Loucy (cell line): ENCODE data around the gene SMYD1.

Source experiments
- H2AFZ ChIP-seq: fragments of 200-600 bp; sonication (generic); 2 replicates; pipeline ENCODE4 v1.6.0; 2016; ENCODE audit warnings: antibody characterized with exemption, mild to moderate bottlenecking, low read length, moderate library complexity
- H3F3A ChIP-seq: fragments of 200-600 bp; 2 replicates; pipeline ENCODE4 v1.6.0; 2016; ENCODE audit warnings: antibody characterized with exemption, low read depth, mild to moderate bottlenecking
- H3K27me3 ChIP-seq: fragments of 200-600 bp; sonication (generic); 2 replicates; pipeline ENCODE4 v1.6.1; 2014; ENCODE audit warnings: low read length, mild to moderate bottlenecking; ENCODE audit not compliant: insufficient read depth, poor library complexity, severe bottlenecking
- H3K36me3 ChIP-seq: fragments of 200-600 bp; sonication (generic); 2 replicates; pipeline ENCODE4 v1.6.1; 2016; ENCODE audit warnings: low read length; ENCODE audit not compliant: insufficient read depth
- H3K4me1 ChIP-seq: fragments of 200-600 bp; sonication (generic); 2 replicates; pipeline ENCODE4 v1.5.1; 2014; ENCODE audit warnings: low read length, mild to moderate bottlenecking; ENCODE audit not compliant: insufficient read depth, poor library complexity, severe bottlenecking
- H3K4me2 ChIP-seq: fragments of 200-600 bp; sonication (generic); 2 replicates; pipeline ENCODE4 v1.6.0; 2014; ENCODE audit warnings: antibody characterized with exemption, low read length, low read depth, mild to moderate bottlenecking; ENCODE audit not compliant: poor library complexity, severe bottlenecking
- H3K4me3 ChIP-seq: fragments of 200-600 bp; sonication (generic); 2 replicates; pipeline ENCODE4 v1.5.1; 2014; ENCODE audit warnings: low read length, mild to moderate bottlenecking, mixed read lengths; ENCODE audit not compliant: poor library complexity, severe bottlenecking
- H3K79me2 ChIP-seq: fragments of 200-600 bp; sonication (generic); 2 replicates; pipeline ENCODE4 v1.6.1; 2014; ENCODE audit warnings: low read length; ENCODE audit not compliant: insufficient read depth
- H3K9ac ChIP-seq: fragments of 200-600 bp; sonication (generic); 2 replicates; pipeline ENCODE4 v1.6.0; 2014; ENCODE audit warnings: mild to moderate bottlenecking, low read depth, low read length, moderate library complexity; ENCODE audit not compliant: poor library complexity, severe bottlenecking
- H3K9me2 ChIP-seq: fragments of 200-600 bp; sonication (generic); replicated peaks from 2 replicates; pipeline ENCODE4 v1.6.1; 2016; ENCODE audit warnings: low read depth, low read length, mixed read lengths
- H3K9me3 ChIP-seq: fragments of 200-600 bp; sonication (generic); 2 replicates; pipeline ENCODE4 v1.6.1; 2014; ENCODE audit warnings: mild to moderate bottlenecking, antibody characterized with exemption, low read length, low read depth; ENCODE audit not compliant: insufficient read depth
- H4K20me1 ChIP-seq: fragments of 200-600 bp; sonication (generic); 2 replicates; pipeline ENCODE4 v1.6.0; 2014; ENCODE audit warnings: antibody characterized with exemption, low read length, mild to moderate bottlenecking; ENCODE audit not compliant: insufficient read depth, poor library complexity, severe bottlenecking
- CTCF ChIP-seq: fragments of 200-600 bp; sonication (generic); conservative IDR thresholded peaks from 2 replicates; pipeline ENCODE4 v1.5.1; 2014; ENCODE audit warnings: mild to moderate bottlenecking, antibody characterized with exemption, low read length
- EZH2phosphoT487 ChIP-seq: fragments of 200-600 bp; IDR thresholded peaks from 2 replicates; pipeline ENCODE4 v1.6.1; 2018; ENCODE audit warnings: antibody characterized with exemption, mild to moderate bottlenecking, moderate library complexity, borderline replicate concordance

SMYD1 gene

DNA sequence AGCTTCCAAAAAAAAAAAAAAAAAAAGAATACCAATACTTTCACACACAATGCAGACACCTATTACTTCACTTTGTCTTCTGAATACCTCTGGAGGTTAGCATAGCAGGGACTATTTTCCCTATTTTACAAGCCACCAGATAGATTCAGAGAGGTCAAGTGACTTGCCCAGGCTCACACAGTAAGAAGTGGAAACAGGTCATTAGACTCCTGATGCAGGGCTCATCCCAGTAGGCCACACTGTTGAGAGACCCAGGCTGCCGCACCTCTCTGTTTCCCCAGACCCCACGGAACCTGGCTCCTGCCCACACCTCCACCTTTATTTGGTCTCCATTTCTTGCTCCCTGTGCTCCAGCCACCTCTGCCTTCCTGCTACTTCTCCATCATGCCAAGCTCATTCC, 19.4 kb downstream of the SMYD1 start:
- Histone ChIP-seq H3K9me2 (no peaks in the 10 kb centered on the region), H3K79me2 (no peaks in the 10 kb centered on the region), H3K9ac (no peak overlapping the region), H2AFZ (no peak overlapping the region), H3K27me3 (no peaks in the 10 kb centered on the region), H3K36me3 (no peaks in the 10 kb centered on the region), H3K4me1 (no peaks in the 10 kb centered on the region), H3F3A (no peaks in the 10 kb centered on the region), H3K4me3 (no peak overlapping the region), H3K9me3 (no peaks in the 10 kb centered on the region), H4K20me1 (no peaks in the 10 kb centered on the region), H3K4me2 (no peak overlapping the region)
- TF ChIP-seq EZH2phosphoT487 (no peak), CTCF (no peak)

DNA sequence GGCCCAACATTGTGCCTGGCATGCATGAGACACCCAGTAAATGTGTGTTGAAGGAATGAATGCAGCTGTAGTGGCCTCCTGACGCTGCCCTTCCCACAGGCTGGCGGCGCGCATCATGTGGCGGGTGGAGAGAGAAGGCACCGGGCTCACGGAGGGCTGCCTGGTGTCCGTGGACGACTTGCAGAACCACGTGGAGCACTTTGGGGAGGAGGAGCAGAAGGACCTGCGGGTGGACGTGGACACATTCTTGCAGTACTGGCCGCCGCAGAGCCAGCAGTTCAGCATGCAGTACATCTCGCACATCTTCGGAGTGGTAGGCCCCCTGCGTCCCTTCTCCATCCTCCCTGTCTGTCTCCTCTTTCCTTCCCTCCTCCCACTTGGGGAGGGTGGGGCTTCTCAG, 20.1 kb downstream of the SMYD1 start:
- Histone ChIP-seq H3F3A (no peaks in the 10 kb centered on the region), H3K4me3 (no peak overlapping the region), H3K9me2 (no peaks in the 10 kb centered on the region), H3K27me3 (no peaks in the 10 kb centered on the region), H3K9ac (no peak overlapping the region), H3K36me3 (no peaks in the 10 kb centered on the region), H3K4me1 (no peaks in the 10 kb centered on the region), H2AFZ (no peak overlapping the region), H3K79me2 (no peaks in the 10 kb centered on the region), H3K4me2 (no peak overlapping the region), H3K9me3 (no peaks in the 10 kb centered on the region), H4K20me1 (no peaks in the 10 kb centered on the region)
- no peak for TF ChIP-seq CTCF
- no peak for TF ChIP-seq EZH2phosphoT487

GRCh38 chr2:88088999-88089398, 21.4 kb downstream of the SMYD1 start:
- H3K9me2 ChIP-seq = no peaks in the 10 kb centered on the region
- H3F3A ChIP-seq = no peaks in the 10 kb centered on the region
- no peak overlapping the region for H3K9ac ChIP-seq
- H2AFZ ChIP-seq = no peak overlapping the region
- no peaks in the 10 kb centered on the region for H3K9me3 ChIP-seq
- H3K4me3 ChIP-seq = no peak overlapping the region
- no peaks in the 10 kb centered on the region for H4K20me1 ChIP-seq
- H3K36me3 ChIP-seq = no peaks in the 10 kb centered on the region
- no peaks in the 10 kb centered on the region for H3K4me1 ChIP-seq
- no peak overlapping the region for H3K4me2 ChIP-seq
- H3K79me2 ChIP-seq = no peaks in the 10 kb centered on the region
- TF ChIP-seq CTCF = no peak
- no peak for TF ChIP-seq EZH2phosphoT487
- no peaks in the 10 kb centered on the region for H3K27me3 ChIP-seq
